GM18499 (cell line): ENCODE data around the gene CHRNG.
A peak's percentile ranks its signal among the peaks of the same experiment; 100 is the strongest.
"Not testable (repeated sequence)": the region's sequence is repeated elsewhere in the genome, so short reads cannot be mapped to it uniquely, and the experiment has no call there.

Experiments
- ATAC-seq: cut with Tn5 transposase; IDR thresholded peaks from one replicate; pipeline ENCODE4 v1.9.1; 2021; ENCODE audit warnings: moderate number of reproducible peaks; ENCODE audit not compliant: insufficient read depth, unreplicated experiment

CHRNG gene

GRCh38 chr2:232541961-232542714 lies 2.6 kb downstream of the CHRNG start:
- ATAC-seq = no peak

- no peak for ATAC-seq
These were observed 3.4 kb downstream of the CHRNG start for GRCh38 chr2:232542715-232543467.

GRCh38 chr2:232543491-232543890 lies 4.0 kb downstream of the CHRNG start:
- no peak for ATAC-seq

GRCh38 chr2:232543928-232544631 lies 4.6 kb downstream of the CHRNG start:
- no peak for ATAC-seq

- ATAC-seq = no peak
These were observed 5.2 kb downstream of the CHRNG start for GRCh38 chr2:232544674-232545073.

GRCh38 chr2:232545511-232546375 lies 6.3 kb downstream of the CHRNG start:
- ATAC-seq = no peak

- no peak for ATAC-seq
These were observed 8.5 kb downstream of the CHRNG start for GRCh38 chr2:232547991-232548390.

GRCh38 chr2:232549655-232550353 lies 10.3 kb downstream of the CHRNG start:
- ATAC-seq = no peak

- peak; percentile 68 for ATAC-seq
These were observed 11.1 kb downstream of the CHRNG start, which contains the start of the genes EIF4E2 and TIGD1 for GRCh38 chr2:232550354-232551249. Gene EIF4E2, plus strand, starts transcription at chr2:232550689. Its CDS starts 36 bp downstream, at chr2:232550725. Gene TIGD1, minus strand, starts transcription at chr2:232550557. Its CDS starts 675 bp downstream, at chr2:232549882.

GRCh38 chr2:232551250-232551638 lies 11.8 kb downstream of the CHRNG start:
- ATAC-seq = no peak

GRCh38 chr2:232551776-232552175 lies 12.3 kb downstream of the CHRNG start:
- no peak for ATAC-seq

- no peak for ATAC-seq
These were observed 16.9 kb downstream of the CHRNG start for GRCh38 chr2:232556426-232556825.

GRCh38 chr2:232562515-232563151 lies 23.1 kb downstream of the CHRNG start:
- no peak for ATAC-seq

GRCh38 chr2:232563580-232563979 lies 24.1 kb downstream of the CHRNG start:
- ATAC-seq = no peak

- ATAC-seq = no peak
These were observed 28.2 kb downstream of the CHRNG start for GRCh38 chr2:232567721-232568120.

- ATAC-seq = no peak
These were observed 28.7 kb downstream of the CHRNG start for GRCh38 chr2:232568161-232568560.

- no peak for ATAC-seq
These were observed 30.0 kb downstream of the CHRNG start for GRCh38 chr2:232569541-232569940.

GRCh38 chr2:232570481-232570880 lies 31.0 kb downstream of the CHRNG start:
- not testable (repeated sequence) for ATAC-seq
